HepG2 (cell line): Measurements from ENCODE around the gene CAT. TPM values are rescaled to one million over a fixed set of nuclear protein-coding genes. Genes with fewer than 3 reads are reported as not detected.
A peak's percentile ranks its signal among the peaks of the same experiment; 100 is the strongest.

Experiments
- ATAC-seq: fragments of 200-7000 bp; cut with Tn5 transposase; 3 replicates; pipeline ENCODE4 v1.9.1; 2020; ENCODE audit warnings: mild to moderate bottlenecking, moderate library complexity
- BruUV-seq: library from RNA; stranded (reverse); fragments of 400-500 nt; replicated peaks from 2 replicates; lab custom pipeline; 2021; lab: Mats Ljungman, UMichigan
- CTCF ChIA-PET: fragments of 300-600 bp; formaldehyde crosslinking; extraction: SDS; loops from one replicate; lab custom pipeline; 2021; ENCODE audit warnings: low total read pairs, inconsistent platforms, low intra/inter-chr PET ratio; lab: Yijun Ruan, JAX
- POLR2A ChIA-PET: fragments of 350-600 bp; sonication (Branson Sonifier 250); formaldehyde crosslinking; loops from one replicate; lab custom pipeline; 2020; ENCODE audit warnings: antibody characterized with exemption, inconsistent platforms; lab: Yijun Ruan, JAX
- DNase-seq: peaks from one replicate; pipeline ENCODE4 v3.0.0-alpha.2; 2015; ENCODE audit warnings: low spot score
- FAIRE-seq: peaks from 3 replicates; lab custom pipeline; 2011; peaks lifted over from hg19 to GRCh38; lab: Jason Lieb, UNC
- H2AFZ ChIP-seq: one replicate; pipeline ENCODE4 v1.6.1; 2011; ENCODE audit warnings: low read length, inconsistent platforms
- H3K27ac ChIP-seq: fragments of 300-600 bp; 3 replicates; pipeline ENCODE4 v1.8.0; 2011; ENCODE audit warnings: mixed run types, mild to moderate bottlenecking, mixed read lengths, low read length, inconsistent platforms; ENCODE audit not compliant: insufficient read depth; ENCODE audit errors: extremely low read length
- H3K27me3 ChIP-seq, 2 experiments: fragments of 200-600 bp in 1 of 2; 2 replicates in 1 of 2; 3 replicates in 1 of 2; pipeline versions ENCODE4 v1.6.0 to v1.8.0; 2011; ENCODE audit warnings: low read length in 2 of 2, mild to moderate bottlenecking in 2 of 2, moderate library complexity in 2 of 2, inconsistent platforms in 1 of 2; ENCODE audit not compliant: insufficient read depth in 2 of 2, control insufficient read depth in 1 of 2
- H3K36me3 ChIP-seq, 2 experiments: fragments of 200-600 bp in 1 of 2; replicated peaks in 1 of 2; 2 replicates in 1 of 2; 3 replicates in 1 of 2; pipeline versions ENCODE4 v1.5.1 to v1.8.0; 2011; ENCODE audit warnings: low read length in 2 of 2, inconsistent platforms in 1 of 2; ENCODE audit not compliant: insufficient read depth in 2 of 2, control insufficient read depth in 1 of 2
- H3K4me1 ChIP-seq: 2 replicates; pipeline ENCODE4 v1.5.1; 2012; ENCODE audit warnings: low read length, inconsistent platforms; ENCODE audit not compliant: insufficient read depth
- H3K4me2 ChIP-seq: 2 replicates; pipeline ENCODE4 v1.6.0; 2011; ENCODE audit warnings: low read depth, low read length, inconsistent platforms
- H3K4me3 ChIP-seq, 3 experiments: fragments of 200-600 bp in 1 of 3; sonication (generic), shearing (Covaris generic) in 1 of 3; replicated peaks in 1 of 3; 2 replicates each; pipeline ENCODE4 v1.5.1; 2011 to 2016; ENCODE audit warnings: low read length in 3 of 3, inconsistent platforms in 2 of 3, low read depth in 2 of 3, mild to moderate bottlenecking in 2 of 3, control low read depth in 1 of 3, mixed read lengths in 1 of 3; ENCODE audit not compliant: insufficient read depth in 1 of 3
- H3K79me2 ChIP-seq: one replicate; pipeline ENCODE4 v1.6.1; 2011; ENCODE audit warnings: low read length, inconsistent platforms; ENCODE audit not compliant: insufficient read depth
- H3K9ac ChIP-seq: 2 replicates; pipeline ENCODE4 v1.6.0; 2011; ENCODE audit warnings: mild to moderate bottlenecking, low read depth, low read length, inconsistent platforms; ENCODE audit not compliant: insufficient read depth
- H3K9me3 ChIP-seq: 2 replicates; pipeline ENCODE4 v1.5.1; 2012; ENCODE audit warnings: mild to moderate bottlenecking, low read length
- H4K20me1 ChIP-seq: 2 replicates; pipeline ENCODE4 v1.6.0; 2011; ENCODE audit warnings: inconsistent platforms, mild to moderate bottlenecking, low read length, moderate library complexity; ENCODE audit not compliant: insufficient read depth
- AKAP8 ChIP-seq: sonication (generic); formaldehyde crosslinking; IDR thresholded peaks from 2 replicates; pipeline ENCODE4 v1.5.1; 2020; ENCODE audit warnings: mild to moderate bottlenecking, missing genetic modification reagents
- CEBPB ChIP-seq: IDR thresholded peaks from 2 replicates; pipeline ENCODE4 v1.6.1; 2011; ENCODE audit warnings: low read depth, low read length, improper control_type of control experiment, borderline replicate concordance
- CEBPG ChIP-seq: IDR thresholded peaks from 2 replicates; pipeline ENCODE4 v1.6.1; 2016
- JUN ChIP-seq: sonication (generic); formaldehyde crosslinking; IDR thresholded peaks from 2 replicates; pipeline ENCODE4 v1.4.0; 2020; ENCODE audit warnings: mild to moderate bottlenecking, missing genetic modification reagents
- ZFY ChIP-seq: sonication (generic); formaldehyde crosslinking; IDR thresholded peaks from 2 replicates; pipeline ENCODE4 v1.4.0; 2020; ENCODE audit warnings: missing genetic modification reagents
- ZNF205 ChIP-seq: IDR thresholded peaks from 2 replicates; pipeline ENCODE4 v1.6.1; 2018; ENCODE audit warnings: missing biosample characterization, missing genetic modification reagents
- ZNF234 ChIP-seq: sonication (generic); formaldehyde crosslinking; conservative IDR thresholded peaks from 2 replicates; pipeline ENCODE4 v1.5.1; 2020; ENCODE audit warnings: mild to moderate bottlenecking, missing genetic modification reagents
- ZNF282 ChIP-seq: fragments of 450-650 bp; IDR thresholded peaks from 2 replicates; pipeline ENCODE4 v1.6.1; 2018; ENCODE audit not compliant: partially characterized antibody
- ZNF44 ChIP-seq: sonication (generic); formaldehyde crosslinking; IDR thresholded peaks from 2 replicates; pipeline ENCODE4 v1.5.1; 2020; ENCODE audit warnings: mild to moderate bottlenecking, missing genetic modification reagents
- ZNF550 ChIP-seq: sonication (generic); formaldehyde crosslinking; IDR thresholded peaks from 2 replicates; pipeline ENCODE4 v1.4.0; 2020; ENCODE audit warnings: mild to moderate bottlenecking, missing genetic modification reagents, borderline replicate concordance
- WGBS: methylation state at CpG from one replicate; pipeline ENCODE4 v1.1.6; 2017; ENCODE audit warnings: low lambda C conversion rate; 5-methylcytosine and 5-hydroxymethylcytosine counted together
- in situ Hi-C: cut with HindIII; loops from 2 replicates; pipeline ENCODE4 v1.10.0; 2017; ENCODE audit warnings: low pct_unique_long_range_greater_than_20kb; ENCODE audit not compliant: extremely low pct_ligation_motif_present
- intact Hi-C: fragments of 100-400 bp; cut with micrococcal nuclease; formaldehyde crosslinking; loops from one replicate; pipeline ENCODE4 v1.10.0; 2022; ENCODE audit not compliant: unreplicated experiment
- polyA plus RNA-seq, 8 experiments: library from polyadenylated mRNA; depleted of rRNA in 3 of 8; stranded (reverse) in 7 of 8; unstranded in 1 of 8; fragments of >200 nt; fragmentation: Illumina TruSeq in 4 of 8; extraction: Trizol in 4 of 8; gene quantifications; 2 replicates each; pipeline versions ENCODE4 v1.2.1 to v1.2.3, GENCODE V29; 2011 to 2016; ENCODE audit warnings: low read depth in 4 of 8, missing spikeins in 1 of 8, mixed read lengths in 1 of 8; ENCODE audit not compliant: insufficient read depth in 1 of 8
- total RNA-seq, 5 experiments: library from RNA; depleted of rRNA; stranded (reverse); fragments of >200 nt; fragmentation: Illumina TruSeq; extraction: Trizol; gene quantifications; 2 replicates each; pipeline ENCODE4 v1.2.3, GENCODE V29; 2016; ENCODE audit warnings: low read depth in 1 of 5
- TF ChIP-seq, protein P1 (sequence below): sonication (generic); formaldehyde crosslinking; IDR thresholded peaks from 2 replicates; pipeline ENCODE4 v1.8.1; 2022; ENCODE audit warnings: low read depth, mild to moderate bottlenecking, missing genetic modification reagents
- TF ChIP-seq, protein P2 (sequence below): sonication (generic); formaldehyde crosslinking; IDR thresholded peaks from 2 replicates; pipeline ENCODE4 v1.8.1; 2023; ENCODE audit warnings: mild to moderate bottlenecking, missing genetic modification reagents, borderline replicate concordance
- TF ChIP-seq, protein P3 (sequence below): sonication (generic); formaldehyde crosslinking; IDR thresholded peaks from 2 replicates; pipeline ENCODE4 v1.5.0; 2020; ENCODE audit warnings: mild to moderate bottlenecking, missing genetic modification reagents

The CAT gene
- total and polyA plus RNA-seq, 2 of the 13 experiments (the other 11 are each of a cell fraction or from before 2014, with no cell fraction given): 107 to 136 TPM

- intact Hi-C loops (no loop called here), in situ Hi-C loops (no loop called here)
- WGBS: 51% methylated on average over 2 of the region's 2 CpGs
- H4K20me1 ChIP-seq: no peaks in the 10 kb centered on the region
- BruUV-seq: no TSS peak
- no peak overlapping the region for H3K27ac ChIP-seq
- H3K27me3 ChIP-seq: no peaks in the 10 kb centered on the region
- no peaks in the 10 kb centered on the region for H3K79me2 ChIP-seq
- no peak overlapping the region for H3K4me3 ChIP-seq
- FAIRE-seq (no peak), DNase-seq (no peak), ATAC-seq (no peak)
- no peak overlapping the region for H3K9ac ChIP-seq
- 0 out of 2 replicates have a peak, but pooled peaks cover 7% of the 10 kb centered on the region for H3K4me1 ChIP-seq
- POLR2A ChIA-PET: no interaction called here
- CTCF ChIA-PET: no interaction called here
- TF ChIP-seq, protein P1, sequence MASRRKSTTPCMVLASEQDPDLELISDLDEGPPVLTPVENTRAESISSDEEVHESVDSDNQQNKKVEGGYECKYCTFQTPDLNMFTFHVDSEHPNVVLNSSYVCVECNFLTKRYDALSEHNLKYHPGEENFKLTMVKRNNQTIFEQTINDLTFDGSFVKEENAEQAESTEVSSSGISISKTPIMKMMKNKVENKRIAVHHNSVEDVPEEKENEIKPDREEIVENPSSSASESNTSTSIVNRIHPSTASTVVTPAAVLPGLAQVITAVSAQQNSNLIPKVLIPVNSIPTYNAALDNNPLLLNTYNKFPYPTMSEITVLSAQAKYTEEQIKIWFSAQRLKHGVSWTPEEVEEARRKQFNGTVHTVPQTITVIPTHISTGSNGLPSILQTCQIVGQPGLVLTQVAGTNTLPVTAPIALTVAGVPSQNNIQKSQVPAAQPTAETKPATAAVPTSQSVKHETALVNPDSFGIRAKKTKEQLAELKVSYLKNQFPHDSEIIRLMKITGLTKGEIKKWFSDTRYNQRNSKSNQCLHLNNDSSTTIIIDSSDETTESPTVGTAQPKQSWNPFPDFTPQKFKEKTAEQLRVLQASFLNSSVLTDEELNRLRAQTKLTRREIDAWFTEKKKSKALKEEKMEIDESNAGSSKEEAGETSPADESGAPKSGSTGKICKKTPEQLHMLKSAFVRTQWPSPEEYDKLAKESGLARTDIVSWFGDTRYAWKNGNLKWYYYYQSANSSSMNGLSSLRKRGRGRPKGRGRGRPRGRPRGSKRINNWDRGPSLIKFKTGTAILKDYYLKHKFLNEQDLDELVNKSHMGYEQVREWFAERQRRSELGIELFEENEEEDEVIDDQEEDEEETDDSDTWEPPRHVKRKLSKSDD: no peak
- TF ChIP-seq ZNF234: no peak
- no peak overlapping the region for H2AFZ ChIP-seq
- H3K36me3 ChIP-seq: no peaks in the 10 kb centered on the region
- H3K4me2 ChIP-seq: no peak overlapping the region
- H3K9me3 ChIP-seq: 0 out of 2 replicates have a peak, but pooled peaks cover 9% of the 10 kb centered on the region
Measured at GRCh38 chr11:34397811-34398210, 40.9 kb upstream of the CAT start.

- no peaks in the 10 kb centered on the region for H3K36me3 ChIP-seq
- no peak overlapping the region for H3K4me3 ChIP-seq
- H3K4me1 ChIP-seq: peaks cover 43% of the 10 kb centered on the region
- no peaks in the 10 kb centered on the region for H3K9me3 ChIP-seq
- DNase-seq: no peak
- H4K20me1 ChIP-seq: no peaks in the 10 kb centered on the region
- no peak overlapping the region for H3K4me2 ChIP-seq
- H3K27me3 ChIP-seq: no peaks in the 10 kb centered on the region
- H3K9ac ChIP-seq: no peak overlapping the region
- no peak overlapping the region for H3K27ac ChIP-seq
- no TSS peak for BruUV-seq
- no peak for ATAC-seq
- no peak overlapping the region for H2AFZ ChIP-seq
- intact Hi-C loops: no loop called here
- ChIA-PET CTCF (no interaction called here), POLR2A (no interaction called here)
- no peak for FAIRE-seq
- 2% methylated on average over 4 of the region's 4 CpGs for WGBS
- in situ Hi-C loops: no loop called here
- no peaks in the 10 kb centered on the region for H3K79me2 ChIP-seq
- TF ChIP-seq CEBPB: peak; percentile 56; the same call in 1 of the 2 replicates
- TF ChIP-seq AKAP8: no peak
- no peak for TF ChIP-seq JUN (CRISPR knock-in tag)
- no peak for TF ChIP-seq ZNF550
- TF ChIP-seq, protein P2, sequence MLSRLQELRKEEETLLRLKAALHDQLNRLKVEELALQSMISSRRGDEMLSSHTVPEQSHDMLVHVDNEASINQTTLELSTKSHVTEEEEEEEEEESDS (CRISPR knock-in tag): no peak
- no peak for TF ChIP-seq ZNF44 (CRISPR knock-in tag)
- no peak for TF ChIP-seq ZNF205
- TF ChIP-seq CEBPG (CRISPR knock-in tag): peak; percentile 42
- TF ChIP-seq ZFY (CRISPR knock-in tag): no peak
- TF ChIP-seq, protein P3, sequence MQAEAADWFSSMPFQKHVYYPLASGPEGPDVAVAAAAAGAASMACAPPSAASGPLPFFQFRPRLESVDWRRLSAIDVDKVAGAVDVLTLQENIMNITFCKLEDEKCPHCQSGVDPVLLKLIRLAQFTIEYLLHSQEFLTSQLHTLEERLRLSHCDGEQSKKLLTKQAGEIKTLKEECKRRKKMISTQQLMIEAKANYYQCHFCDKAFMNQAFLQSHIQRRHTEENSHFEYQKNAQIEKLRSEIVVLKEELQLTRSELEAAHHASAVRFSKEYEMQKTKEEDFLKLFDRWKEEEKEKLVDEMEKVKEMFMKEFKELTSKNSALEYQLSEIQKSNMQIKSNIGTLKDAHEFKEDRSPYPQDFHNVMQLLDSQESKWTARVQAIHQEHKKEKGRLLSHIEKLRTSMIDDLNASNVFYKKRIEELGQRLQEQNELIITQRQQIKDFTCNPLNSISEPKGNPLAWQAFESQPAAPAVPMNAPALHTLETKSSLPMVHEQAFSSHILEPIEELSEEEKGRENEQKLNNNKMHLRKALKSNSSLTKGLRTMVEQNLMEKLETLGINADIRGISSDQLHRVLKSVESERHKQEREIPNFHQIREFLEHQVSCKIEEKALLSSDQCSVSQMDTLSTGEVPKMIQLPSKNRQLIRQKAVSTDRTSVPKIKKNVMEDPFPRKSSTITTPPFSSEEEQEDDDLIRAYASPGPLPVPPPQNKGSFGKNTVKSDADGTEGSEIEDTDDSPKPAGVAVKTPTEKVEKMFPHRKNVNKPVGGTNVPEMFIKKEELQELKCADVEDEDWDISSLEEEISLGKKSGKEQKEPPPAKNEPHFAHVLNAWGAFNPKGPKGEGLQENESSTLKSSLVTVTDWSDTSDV (CRISPR knock-in tag): no peak
- TF ChIP-seq ZNF282: no peak
Measured at GRCh38 chr11:34403431-34403830, 35.3 kb upstream of the CAT start.
